ENCODE data around the gene PLA2G2C. TPM values are rescaled to one million over a fixed set of nuclear protein-coding genes. Genes with fewer than 3 reads are reported as not detected.

Gene PLA2G2C
- total and polyA plus RNA-seq, 2 of the 13 experiments (the other 11 are each of a cell fraction or from before 2014, with no cell fraction given): not detected

DNA sequence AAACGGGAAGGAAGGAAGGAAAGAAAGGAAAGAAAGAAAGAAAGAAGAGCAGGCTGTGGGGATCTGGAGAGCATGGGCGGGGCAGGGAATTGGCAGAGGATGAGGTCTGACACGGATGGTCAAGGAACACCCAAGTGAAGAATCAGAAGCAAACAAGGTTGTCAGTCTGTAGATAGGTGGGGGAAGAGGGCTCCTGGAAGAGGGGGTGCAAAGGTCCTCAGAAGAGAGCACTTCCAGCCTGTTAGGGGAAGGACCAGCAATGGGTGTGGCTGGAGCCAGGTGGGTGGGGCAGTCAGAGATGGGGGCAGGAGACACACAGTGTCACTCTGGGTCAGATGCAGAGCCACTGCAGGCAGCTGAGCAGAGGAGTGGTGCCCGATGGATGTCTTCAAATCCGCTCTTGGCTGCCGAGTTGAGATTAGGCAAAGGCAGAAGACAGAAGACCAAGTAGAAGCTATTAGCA lies 11.0 kb upstream of the PLA2G2C start:
- Histone ChIP-seq H3K27ac (ENCODE audit: extremely low read length, insufficient read depth, low read length) (no peak overlapping the region), H3K36me3 (replicated peaks in 1 of 2; ENCODE audit: control insufficient read depth in 1 of 2, insufficient read depth in 2 of 2, low read length in 2 of 2) (no peaks in the 10 kb centered on the region), H3K9ac (ENCODE audit: insufficient read depth, low read depth, low read length) (no peak overlapping the region), H3K4me2 (ENCODE audit: low read depth, low read length) (no peak overlapping the region), H3K4me3 (replicated peaks in 1 of 3; ENCODE audit: insufficient read depth in 1 of 3, low read depth in 2 of 3, low read length in 3 of 3) (no peak overlapping the region), H2AFZ (ENCODE audit: low read length) (no peak overlapping the region), H3K27me3 (ENCODE audit: control insufficient read depth in 1 of 2, insufficient read depth in 2 of 2, low read length in 2 of 2) (peaks cover 3 to 18% of the 10 kb centered on the region in 2 experiments; a peak in 3 of 5 replicates), H3K79me2 (ENCODE audit: insufficient read depth, low read length) (no peaks in the 10 kb centered on the region), H3K9me3 (ENCODE audit: low read length) (no peaks in the 10 kb centered on the region), H4K20me1 (ENCODE audit: insufficient read depth, low read length) (no peaks in the 10 kb centered on the region), H3K4me1 (ENCODE audit: insufficient read depth, low read length) (peaks cover 5% of the 10 kb centered on the region; the same call in 1 of the 2 replicates)
- ChIA-PET POLR2A (no interaction called here), CTCF (ENCODE audit: low intra/inter-chr PET ratio, low total read pairs) (no interaction called here)
- TF ChIP-seq ZSCAN12 (CRISPR knock-in tag; IDR thresholded peaks at IDR 0.05) (no peak), ZNF34 (CRISPR knock-in tag; IDR thresholded peaks at IDR 0.05; ENCODE audit: borderline replicate concordance) (no peak), ERF (CRISPR knock-in tag; IDR thresholded peaks at IDR 0.05) (no peak), ZNF12 (CRISPR knock-in tag; IDR thresholded peaks at IDR 0.05) (no peak), ZNF136 (CRISPR knock-in tag; IDR thresholded peaks at IDR 0.05; ENCODE audit: low read depth) (no peak), CEBPG (CRISPR knock-in tag; IDR thresholded peaks at IDR 0.05) (no peak), ZNF460 (CRISPR knock-in tag; IDR thresholded peaks at IDR 0.05; ENCODE audit: borderline replicate concordance) (no peak), ZNF44 (CRISPR knock-in tag; IDR thresholded peaks at IDR 0.05) (no peak), MAF1 (CRISPR knock-in tag; IDR thresholded peaks at IDR 0.05; ENCODE audit: borderline replicate concordance) (no peak)
- TF ChIP-seq, protein P1, sequence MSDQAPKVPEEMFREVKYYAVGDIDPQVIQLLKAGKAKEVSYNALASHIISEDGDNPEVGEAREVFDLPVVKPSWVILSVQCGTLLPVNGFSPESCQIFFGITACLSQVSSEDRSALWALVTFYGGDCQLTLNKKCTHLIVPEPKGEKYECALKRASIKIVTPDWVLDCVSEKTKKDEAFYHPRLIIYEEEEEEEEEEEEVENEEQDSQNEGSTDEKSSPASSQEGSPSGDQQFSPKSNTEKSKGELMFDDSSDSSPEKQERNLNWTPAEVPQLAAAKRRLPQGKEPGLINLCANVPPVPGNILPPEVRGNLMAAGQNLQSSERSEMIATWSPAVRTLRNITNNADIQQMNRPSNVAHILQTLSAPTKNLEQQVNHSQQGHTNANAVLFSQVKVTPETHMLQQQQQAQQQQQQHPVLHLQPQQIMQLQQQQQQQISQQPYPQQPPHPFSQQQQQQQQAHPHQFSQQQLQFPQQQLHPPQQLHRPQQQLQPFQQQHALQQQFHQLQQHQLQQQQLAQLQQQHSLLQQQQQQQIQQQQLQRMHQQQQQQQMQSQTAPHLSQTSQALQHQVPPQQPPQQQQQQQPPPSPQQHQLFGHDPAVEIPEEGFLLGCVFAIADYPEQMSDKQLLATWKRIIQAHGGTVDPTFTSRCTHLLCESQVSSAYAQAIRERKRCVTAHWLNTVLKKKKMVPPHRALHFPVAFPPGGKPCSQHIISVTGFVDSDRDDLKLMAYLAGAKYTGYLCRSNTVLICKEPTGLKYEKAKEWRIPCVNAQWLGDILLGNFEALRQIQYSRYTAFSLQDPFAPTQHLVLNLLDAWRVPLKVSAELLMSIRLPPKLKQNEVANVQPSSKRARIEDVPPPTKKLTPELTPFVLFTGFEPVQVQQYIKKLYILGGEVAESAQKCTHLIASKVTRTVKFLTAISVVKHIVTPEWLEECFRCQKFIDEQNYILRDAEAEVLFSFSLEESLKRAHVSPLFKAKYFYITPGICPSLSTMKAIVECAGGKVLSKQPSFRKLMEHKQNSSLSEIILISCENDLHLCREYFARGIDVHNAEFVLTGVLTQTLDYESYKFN (CRISPR knock-in tag; conservative IDR thresholded peaks at IDR 0.05): no peak
- FAIRE-seq: no peak
- BruUV-seq (replicated peaks): no TSS peak
- 35% methylated on average over 6 of the region's 6 CpGs for WGBS (ENCODE audit: low lambda C conversion rate)
- DNase-seq (ENCODE audit: low spot score): no peak
- no peak for ATAC-seq
- in situ Hi-C loops (cut with HindIII; ENCODE audit: extremely low pct_ligation_motif_present, low pct_unique_long_range_greater_than_20kb): loop anchor here (10.0 kb wide), 1 partner anchor 223 kb away; the partner anchor contains the start of gene PLA2G2A
- intact Hi-C loops (cut with micrococcal nuclease; ENCODE audit: unreplicated experiment): no loop called here

Data from HepG2 (cell line).